Stimulated activated naive CD8-positive, alpha-beta T cell treated with anti-CD3 and anti-CD28 coated beads, Interleukin-15, amount 100 ng/mL, for 72 hours (primary cell): ENCODE measurements around the gene P2RX7.
A peak's percentile ranks its signal among the peaks of the same experiment; 100 is the strongest.
"Not testable (repeated sequence)": the region's sequence is repeated elsewhere in the genome, so short reads cannot be mapped to it uniquely, and the experiment has no call there.

Experiments
- ATAC-seq: fragments of 150-1000 bp; cut with Tn5 transposase; 2 replicates; pipeline ENCODE4 v1.10.0; 2021; ENCODE audit warnings: mild to moderate bottlenecking, moderate library complexity
- DNase-seq, 2 donors: peaks; one replicate each; pipeline ENCODE4 v3.0.0; 2021 to 2022
- H3K27ac Mint-ChIP-seq, 2 donors: one replicate each; pipeline ENCODE4 v1.8.0; 2022; ENCODE audit warnings: mild to moderate bottlenecking in 2 of 2, mixed read lengths in 2 of 2, moderate library complexity in 2 of 2
- H3K27me3 Mint-ChIP-seq: one replicate; pipeline ENCODE4 v1.8.0; 2022; ENCODE audit warnings: mixed read lengths
- H3K4me1 Mint-ChIP-seq: one replicate; pipeline ENCODE4 v1.8.0; 2022; ENCODE audit warnings: mild to moderate bottlenecking, mixed read lengths
- H3K4me3 Mint-ChIP-seq, 2 donors: one replicate each; pipeline ENCODE4 v1.8.0; 2022; ENCODE audit warnings: mild to moderate bottlenecking in 2 of 2, mixed read lengths in 2 of 2, moderate library complexity in 1 of 2
- H3K9me3 Mint-ChIP-seq, 2 donors: one replicate each; pipeline ENCODE4 v1.8.0; 2022; ENCODE audit warnings: mixed read lengths in 2 of 2

P2RX7 gene

DNA sequence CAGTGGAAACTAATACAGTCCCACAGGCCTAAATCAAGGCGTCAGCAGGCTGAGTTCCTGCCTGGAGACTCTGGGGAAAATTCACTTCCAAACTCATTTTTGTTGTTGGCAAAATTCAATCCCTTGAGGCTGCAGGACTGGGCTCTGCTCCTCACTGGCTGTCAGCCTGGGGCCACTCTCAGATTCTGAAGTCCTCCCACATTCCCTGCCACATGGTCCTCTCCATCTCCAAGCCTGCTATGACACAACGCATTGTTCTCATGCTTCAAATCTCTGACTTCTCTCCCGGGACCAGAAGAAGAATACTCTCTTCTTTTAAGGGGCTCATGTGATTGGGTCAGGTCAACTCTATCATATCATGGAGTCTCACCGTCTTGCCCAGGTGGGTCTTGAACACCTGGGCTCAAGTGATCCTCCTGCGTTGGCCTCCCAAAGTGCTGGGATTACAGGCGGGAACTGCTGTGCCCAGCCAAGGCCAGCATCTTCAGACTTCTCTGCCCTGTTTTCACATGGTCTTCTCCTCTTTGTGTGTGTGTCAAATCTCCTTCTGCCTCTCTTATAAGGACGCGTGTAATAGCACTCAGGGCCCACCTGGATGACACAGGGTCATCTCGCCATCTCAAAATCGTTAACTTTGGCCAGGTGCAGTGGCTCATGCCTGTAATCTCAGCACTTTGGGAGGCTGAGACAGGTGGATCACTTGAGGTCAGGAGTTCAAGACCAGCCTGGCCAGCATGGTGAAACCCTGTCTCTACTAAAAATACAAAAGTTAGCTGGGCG lies 9.7 kb downstream of the P2RX7 start:
- Mint-ChIP-seq H3K27ac (peak overlapping the region; percentile 20 to 65), H3K9me3 (peaks cover 7 to 20% of the 10 kb centered on the region in 2 donors)
- no peak for DNase-seq

DNA sequence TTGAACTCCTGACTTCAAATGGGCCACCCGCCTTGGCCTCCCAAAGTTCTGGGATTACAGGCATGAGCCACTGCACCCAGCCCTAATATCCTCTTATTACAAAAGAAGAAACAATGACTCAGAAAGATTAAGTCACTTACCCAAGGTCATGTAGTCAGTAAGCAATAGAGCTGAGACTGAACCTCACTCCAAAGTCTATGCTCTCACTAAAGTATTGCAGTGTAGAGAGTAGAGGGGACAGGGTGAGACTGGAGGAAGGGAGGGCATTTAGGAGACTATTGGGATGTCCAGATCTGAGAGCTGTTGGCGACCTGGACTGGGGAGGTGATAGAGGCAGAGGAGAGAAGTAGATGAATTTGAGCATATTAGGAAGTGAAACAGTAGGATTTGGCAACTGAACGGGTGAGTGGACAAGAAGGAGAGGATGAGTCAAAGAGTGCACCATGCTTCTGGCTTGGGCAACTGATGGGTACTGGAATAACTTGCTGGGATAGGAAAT lies 11.8 kb downstream of the P2RX7 start:
- peak overlapping the region; percentile 40 to 65 for H3K4me3 Mint-ChIP-seq
- peak in 1 of 2 donors; percentile 31 for DNase-seq
- peaks cover 27% of the 10 kb centered on the region for H3K4me1 Mint-ChIP-seq
- H3K9me3 Mint-ChIP-seq: peaks cover 7 to 20% of the 10 kb centered on the region in 2 donors
- H3K27me3 Mint-ChIP-seq: no peaks in the 10 kb centered on the region
- peak overlapping the region; percentile 96 for H3K27ac Mint-ChIP-seq
- ATAC-seq: peak; percentile 76

More for the DNA sequence above, 9.7 kb downstream of the P2RX7 start:
- ATAC-seq: no peak
- no peaks in the 10 kb centered on the region for H3K27me3 Mint-ChIP-seq
- peaks cover 33% of the 10 kb centered on the region for H3K4me1 Mint-ChIP-seq
- no peak overlapping the region for H3K4me3 Mint-ChIP-seq

DNA sequence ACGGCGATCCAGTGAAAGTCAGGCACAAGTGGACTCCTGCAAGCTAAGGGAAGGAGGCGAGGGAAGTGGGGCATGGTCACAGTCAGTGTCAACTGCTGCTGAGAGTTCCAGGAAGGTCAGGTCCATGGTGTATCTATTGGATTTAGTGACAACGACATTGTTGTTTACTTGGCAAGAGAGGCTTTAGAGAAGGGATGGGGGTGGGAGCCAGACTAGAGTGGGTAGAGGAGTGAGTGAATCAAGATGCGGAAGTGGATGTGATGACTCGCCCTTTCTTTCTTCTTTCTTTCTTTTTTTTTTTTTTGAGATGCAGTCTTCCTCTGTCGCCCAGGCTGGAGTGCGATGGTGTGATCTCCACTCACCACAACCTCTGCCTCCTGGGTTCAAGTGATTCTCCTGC lies 12.5 kb downstream of the P2RX7 start:
- Mint-ChIP-seq H3K4me1 (peaks cover 27% of the 10 kb centered on the region), H3K27ac (peak overlapping the region; percentile 96), H3K27me3 (no peaks in the 10 kb centered on the region), H3K4me3 (peak overlapping the region; percentile 40 to 65), H3K9me3 (peaks cover 7 to 20% of the 10 kb centered on the region in 2 donors)
- peak; percentile 66 for ATAC-seq
- peak in 1 of 2 donors; percentile 50 for DNase-seq

GRCh38 chr12:121149289-121149688 lies 16.6 kb downstream of the P2RX7 start:
- not testable (repeated sequence) for DNase-seq, H3K27me3 Mint-ChIP-seq, H3K27ac Mint-ChIP-seq, H3K4me3 Mint-ChIP-seq, ATAC-seq
- peaks cover 6 to 20% of the 10 kb centered on the region in 2 donors for H3K9me3 Mint-ChIP-seq
- H3K4me1 Mint-ChIP-seq: peaks cover 20% of the 10 kb centered on the region

DNA sequence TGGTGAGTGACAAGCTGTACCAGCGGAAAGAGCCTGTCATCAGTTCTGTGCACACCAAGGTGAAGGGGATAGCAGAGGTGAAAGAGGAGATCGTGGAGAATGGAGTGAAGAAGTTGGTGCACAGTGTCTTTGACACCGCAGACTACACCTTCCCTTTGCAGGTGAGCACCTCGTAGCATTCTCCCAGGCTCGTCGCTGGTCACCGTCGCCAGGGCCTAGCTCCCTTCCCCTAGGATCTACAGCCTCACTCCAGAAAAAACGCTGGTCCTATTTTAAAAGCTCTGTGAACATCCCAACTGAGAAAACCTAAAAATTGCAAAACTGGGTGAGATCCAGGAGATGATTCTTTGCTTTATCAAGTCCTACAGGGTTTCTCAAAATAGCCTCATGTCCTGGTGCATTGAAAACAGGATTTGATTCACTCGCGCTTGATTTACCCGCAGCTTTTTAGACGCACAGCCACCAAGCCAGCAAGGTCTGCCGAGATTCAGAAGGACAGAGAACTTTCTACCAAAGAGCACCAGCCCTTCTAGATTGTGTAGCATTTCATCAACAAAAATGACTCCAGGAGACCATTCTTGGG lies 22.2 kb downstream of the P2RX7 start:
- Mint-ChIP-seq H3K4me1 (no peaks in the 10 kb centered on the region), H3K9me3 (peaks cover 18 to 20% of the 10 kb centered on the region in 2 donors), H3K27me3 (no peaks in the 10 kb centered on the region), H3K4me3 (no peak overlapping the region), H3K27ac (no peak overlapping the region)
- DNase-seq: no peak
- ATAC-seq: no peak

DNA sequence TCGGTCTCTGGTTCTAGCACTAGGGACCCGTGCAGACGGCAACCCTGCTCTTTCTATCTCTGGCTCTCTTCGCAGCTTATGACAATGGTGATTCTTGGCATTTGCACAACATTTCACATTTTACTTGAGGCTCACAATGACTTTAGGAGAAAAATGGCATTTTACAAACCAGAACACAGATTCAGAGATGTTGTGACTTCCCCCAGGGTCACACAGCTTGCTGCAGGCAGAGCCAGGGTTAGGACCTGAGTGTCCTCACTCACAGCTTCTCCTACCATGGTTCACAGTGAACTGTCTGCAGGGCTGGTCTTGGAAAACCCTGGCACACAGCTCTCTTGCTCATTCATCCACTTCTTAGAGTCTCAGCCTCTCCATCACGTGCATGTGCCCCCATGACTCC lies 23.7 kb downstream of the P2RX7 start:
- H3K9me3 Mint-ChIP-seq: peaks cover 18 to 20% of the 10 kb centered on the region in 2 donors
- H3K27me3 Mint-ChIP-seq: no peaks in the 10 kb centered on the region
- DNase-seq (no peak), ATAC-seq (no peak)
- H3K4me1 Mint-ChIP-seq: no peaks in the 10 kb centered on the region
- no peak overlapping the region for H3K27ac Mint-ChIP-seq
- no peak overlapping the region for H3K4me3 Mint-ChIP-seq

DNA sequence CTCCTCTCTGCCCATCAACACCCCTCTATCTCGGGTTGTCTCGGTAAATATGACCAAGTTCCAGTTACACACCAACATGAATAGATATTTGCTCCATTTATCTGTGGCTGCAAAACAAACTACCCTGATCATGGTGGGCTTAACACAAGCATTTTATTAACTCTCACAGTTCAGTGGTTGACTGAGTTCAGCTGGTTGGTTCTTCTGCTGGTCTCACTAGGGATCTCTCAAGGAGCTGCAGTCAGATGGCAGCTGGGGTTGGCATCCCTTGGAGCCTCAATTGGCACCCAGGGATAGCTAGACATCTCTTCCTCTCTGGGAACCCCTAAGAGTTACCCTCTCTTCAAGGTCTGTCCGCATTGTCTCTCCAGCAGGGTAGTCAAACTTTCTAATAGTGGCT lies 25.4 kb downstream of the P2RX7 start:
- ATAC-seq (no peak), DNase-seq (no peak)
- peaks cover 18 to 20% of the 10 kb centered on the region in 2 donors for H3K9me3 Mint-ChIP-seq
- H3K27ac Mint-ChIP-seq: no peak overlapping the region
- no peak overlapping the region for H3K4me3 Mint-ChIP-seq
- H3K27me3 Mint-ChIP-seq: no peaks in the 10 kb centered on the region
- no peaks in the 10 kb centered on the region for H3K4me1 Mint-ChIP-seq

DNA sequence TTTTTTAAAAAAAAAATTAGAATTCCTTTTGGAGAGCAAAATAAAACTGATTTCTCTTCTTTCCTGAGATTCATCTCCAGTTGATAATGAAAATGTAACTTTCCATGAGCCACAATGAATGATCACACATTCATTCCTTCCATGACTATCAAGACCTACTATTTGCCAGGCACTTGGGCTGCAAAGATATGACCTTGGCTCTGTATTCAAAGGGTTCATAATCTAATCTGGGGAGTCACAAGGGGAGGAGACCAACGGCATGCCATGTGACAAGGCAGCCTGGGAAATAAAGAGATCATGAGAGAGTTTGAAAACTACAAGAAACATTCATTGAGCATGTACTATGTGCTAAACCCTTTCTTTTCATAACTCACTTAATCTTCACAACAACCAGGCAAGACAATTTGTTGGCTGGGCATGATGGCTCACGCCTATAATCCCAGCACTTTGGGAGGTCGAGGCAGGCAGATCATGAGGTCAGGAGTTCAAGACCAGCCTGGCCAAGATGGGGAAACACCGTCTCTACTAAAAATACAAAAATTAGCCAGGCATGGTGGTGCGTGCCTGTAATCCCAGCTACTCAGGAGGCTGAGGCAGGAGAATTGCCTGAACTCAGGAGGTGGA lies 26.2 kb downstream of the P2RX7 start:
- ATAC-seq, H3K4me1 Mint-ChIP-seq, H3K27ac Mint-ChIP-seq, H3K4me3 Mint-ChIP-seq, DNase-seq, H3K27me3 Mint-ChIP-seq: not testable (repeated sequence)
- peaks cover 18 to 20% of the 10 kb centered on the region in 2 donors for H3K9me3 Mint-ChIP-seq

DNA sequence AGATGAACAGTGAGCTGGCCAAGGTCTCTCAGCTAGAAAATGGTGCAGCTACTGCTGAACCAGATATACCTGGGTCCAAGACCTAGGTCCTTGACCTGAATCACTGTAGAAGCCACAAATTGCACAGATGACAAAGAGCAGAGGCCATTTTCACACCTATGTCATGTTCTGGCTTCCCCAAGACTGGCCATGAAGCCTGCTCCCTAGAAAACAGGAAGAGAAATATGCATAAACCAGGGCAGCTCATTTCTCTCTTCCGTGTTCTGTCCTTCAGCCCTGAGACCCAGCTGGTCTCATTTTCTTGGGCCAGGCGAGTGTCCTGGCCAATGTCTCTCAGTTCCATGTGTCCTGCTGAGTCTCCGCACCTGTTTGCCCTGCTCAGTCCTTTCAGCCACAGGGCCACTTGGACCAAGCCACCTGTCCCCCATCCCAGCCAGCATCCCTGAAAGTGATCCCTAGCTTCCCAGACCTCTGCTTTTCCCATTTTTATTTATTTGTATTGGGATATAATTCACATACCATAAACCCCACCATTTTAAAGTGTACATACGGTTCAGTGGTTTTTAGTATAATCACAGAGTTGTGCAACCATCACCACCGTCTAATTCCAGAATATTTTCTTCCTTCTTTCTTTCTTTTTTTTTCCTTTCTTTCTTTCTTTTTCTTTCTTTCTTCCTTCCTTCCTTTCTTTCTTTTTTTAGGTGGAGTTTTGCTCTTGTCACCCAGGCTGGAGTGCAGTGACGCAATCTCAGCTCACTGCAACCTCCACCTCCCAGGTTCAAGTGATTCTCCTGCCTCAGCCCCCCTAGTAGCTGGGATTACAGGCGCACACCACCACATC lies 27.0 kb downstream of the P2RX7 start:
- no peak for ATAC-seq
- Mint-ChIP-seq H3K9me3 (peaks cover 18 to 20% of the 10 kb centered on the region in 2 donors), H3K4me3 (no peak overlapping the region), H3K27ac (no peak overlapping the region), H3K4me1 (no peaks in the 10 kb centered on the region), H3K27me3 (no peaks in the 10 kb centered on the region)
- no peak for DNase-seq

DNA sequence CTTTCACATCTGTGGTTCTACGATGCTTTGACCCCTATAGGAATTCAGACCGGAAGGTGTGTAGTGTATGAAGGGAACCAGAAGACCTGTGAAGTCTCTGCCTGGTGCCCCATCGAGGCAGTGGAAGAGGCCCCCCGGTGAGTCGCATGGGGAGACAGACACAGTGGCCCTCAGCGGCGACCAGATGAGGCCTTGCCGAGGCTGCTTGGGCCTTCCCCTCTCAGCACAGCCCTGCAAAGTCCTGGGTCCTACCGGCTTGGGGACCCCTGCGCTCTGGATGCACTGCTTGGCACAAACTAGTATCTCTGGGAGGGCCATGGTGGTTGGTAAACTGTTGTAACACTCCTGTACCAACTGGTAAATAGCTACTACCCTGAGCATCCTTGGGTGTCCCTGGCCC lies 29.7 kb downstream of the P2RX7 start:
- Mint-ChIP-seq H3K4me3 (no peak overlapping the region), H3K27me3 (no peaks in the 10 kb centered on the region), H3K4me1 (no peaks in the 10 kb centered on the region), H3K27ac (peak overlapping the region in 1 of 2 donors; percentile 29), H3K9me3 (peaks cover 16% of the 10 kb centered on the region in 2 donors)
- no peak for ATAC-seq
- no peak for DNase-seq

GRCh38 chr12:121162985-121163384 lies 30.3 kb downstream of the P2RX7 start:
- peaks cover 10 to 11% of the 10 kb centered on the region in 2 donors for H3K9me3 Mint-ChIP-seq
- no peak overlapping the region for H3K4me3 Mint-ChIP-seq
- no peak for ATAC-seq
- H3K27me3 Mint-ChIP-seq: no peaks in the 10 kb centered on the region
- no peak for DNase-seq
- no peaks in the 10 kb centered on the region for H3K4me1 Mint-ChIP-seq
- H3K27ac Mint-ChIP-seq: no peak overlapping the region

GRCh38 chr12:121164839-121165238 lies 32.2 kb downstream of the P2RX7 start:
- H3K27ac Mint-ChIP-seq, H3K9me3 Mint-ChIP-seq, DNase-seq, ATAC-seq, H3K27me3 Mint-ChIP-seq, H3K4me1 Mint-ChIP-seq, H3K4me3 Mint-ChIP-seq: not testable (repeated sequence)

GRCh38 chr12:121165316-121165715 lies 32.6 kb downstream of the P2RX7 start:
- Mint-ChIP-seq H3K9me3 (no peaks in the 10 kb centered on the region), H3K4me3 (no peak overlapping the region), H3K27me3 (no peaks in the 10 kb centered on the region), H3K27ac (no peak overlapping the region), H3K4me1 (no peaks in the 10 kb centered on the region)
- DNase-seq (no peak), ATAC-seq (no peak)

GRCh38 chr12:121166356-121166755 lies 33.7 kb downstream of the P2RX7 start:
- no peak for ATAC-seq
- peaks cover 6% of the 10 kb centered on the region for H3K4me1 Mint-ChIP-seq
- H3K4me3 Mint-ChIP-seq: no peak overlapping the region
- no peaks in the 10 kb centered on the region for H3K27me3 Mint-ChIP-seq
- no peak overlapping the region for H3K27ac Mint-ChIP-seq
- DNase-seq: no peak
- H3K9me3 Mint-ChIP-seq: no peaks in the 10 kb centered on the region

GRCh38 chr12:121167232-121167820 lies 34.6 kb downstream of the P2RX7 start:
- peaks cover 7% of the 10 kb centered on the region for H3K4me1 Mint-ChIP-seq
- DNase-seq (no peak), ATAC-seq (no peak)
- H3K27me3 Mint-ChIP-seq: no peaks in the 10 kb centered on the region
- no peak overlapping the region for H3K27ac Mint-ChIP-seq
- no peaks in the 10 kb centered on the region for H3K9me3 Mint-ChIP-seq
- no peak overlapping the region for H3K4me3 Mint-ChIP-seq
